Subcutaneous adipose tissue (tissue), 4 donors: ENCODE measurements around the gene KANSL1. TPM values are rescaled to one million over a fixed set of nuclear protein-coding genes. Genes with fewer than 3 reads are reported as not detected.

Experiments
- CTCF ChIP-seq: fragments of 450-650 bp; IDR thresholded peaks from one replicate; pipeline ENCODE4 v1.5.1; 2016; ENCODE audit warnings: low read depth, mild to moderate bottlenecking, control low read depth, antibody characterized with exemption, moderate library complexity
- total RNA-seq, 4 donors: library from RNA; depleted of rRNA; stranded (reverse); fragments of >200 nt; gene quantifications; one replicate each; pipeline ENCODE4 v1.1.0, GENCODE V29; 2016

KANSL1 gene
- total RNA-seq, 4 donors from 2014 or later = 71.1 to 128 (median 74.8) TPM

GRCh38 chr17:46074540-46074939 is 118.7 kb downstream of the KANSL1 start:
- no peak for TF ChIP-seq CTCF

- TF ChIP-seq CTCF = no peak
Measured at GRCh38 chr17:46072998-46073397, 120.2 kb downstream of the KANSL1 start.

GRCh38 chr17:46071796-46072195 is 121.4 kb downstream of the KANSL1 start:
- TF ChIP-seq CTCF = no peak

GRCh38 chr17:46064460-46064859 is 128.8 kb downstream of the KANSL1 start:
- no peak for TF ChIP-seq CTCF

- no peak for TF ChIP-seq CTCF
Measured at GRCh38 chr17:46063241-46063640, 130.0 kb downstream of the KANSL1 start.

GRCh38 chr17:46061435-46061834 is 131.8 kb downstream of the KANSL1 start:
- TF ChIP-seq CTCF = no peak

GRCh38 chr17:46060461-46060860 is 132.8 kb downstream of the KANSL1 start:
- no peak for TF ChIP-seq CTCF
